ENCODE results near the gene TPST1. TPM values are rescaled to one million over a fixed set of nuclear protein-coding genes. Genes with fewer than 3 reads are reported as not detected.

The TPST1 gene
- total RNA-seq, 4 donors from 2014 or later: 21.0 to 97.0 (median 34.8) TPM

DNA sequence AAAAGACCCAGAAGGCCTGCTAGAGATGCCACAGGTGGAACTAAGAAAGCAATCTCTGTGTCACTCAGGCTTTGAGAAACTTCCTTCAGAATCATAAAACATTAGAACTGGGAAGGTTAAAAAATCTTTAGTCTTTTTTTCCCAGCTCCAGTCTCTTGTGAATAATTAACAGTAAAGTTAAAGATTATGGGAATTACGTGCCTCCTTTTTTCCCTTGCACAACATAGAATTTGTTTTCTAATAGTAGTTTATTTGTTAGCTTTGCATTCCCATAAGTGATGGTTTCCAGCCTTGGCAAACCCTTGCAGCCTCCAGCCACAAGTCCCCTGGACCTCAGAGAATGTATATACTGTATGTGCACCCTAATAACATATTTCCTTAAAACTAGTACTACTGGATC, 128.3 kb downstream of the TPST1 start:
- Histone ChIP-seq H3K36me3 (no peaks in the 10 kb centered on the region), H3K4me1 (no peaks in the 10 kb centered on the region), H3K4me3 (no peak overlapping the region)

DNA sequence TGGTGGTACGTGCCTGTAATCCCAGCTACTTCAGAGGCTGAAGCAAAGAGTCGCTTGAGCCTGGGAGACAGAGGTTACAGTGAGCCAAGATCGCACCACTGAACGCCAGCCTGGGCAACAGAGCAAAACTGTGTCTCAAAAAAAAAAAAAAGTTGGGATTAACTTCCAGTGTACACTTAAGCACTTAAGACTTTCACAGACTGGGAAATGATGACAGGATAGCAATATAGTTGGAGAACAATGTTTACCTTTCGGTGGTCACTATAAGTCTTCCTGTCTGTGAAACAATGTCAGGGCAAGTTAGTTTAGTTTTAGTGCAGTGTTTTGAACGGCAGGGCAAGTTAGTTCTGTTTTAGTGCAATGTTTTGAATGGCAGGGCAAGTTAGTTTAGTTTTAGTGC, 130.2 kb downstream of the TPST1 start:
- Histone ChIP-seq H3K27me3 (no peaks in the 10 kb centered on the region), H3K9me3 (no peaks in the 10 kb centered on the region), H3K36me3 (no peaks in the 10 kb centered on the region), H3K4me1 (no peaks in the 10 kb centered on the region), H3K4me3 (no peak overlapping the region), H3K27ac (no peak overlapping the region)
- TF ChIP-seq POLR2A (IDR thresholded peaks at IDR 0.05): no peak
- no peak for TF ChIP-seq CTCF (IDR thresholded peaks at IDR 0.05)
- no peak for DNase-seq
- intact Hi-C loops (cut with DNase I; ENCODE audit: low total_unique reads): no loop called here

More for the DNA sequence above, 128.3 kb downstream of the TPST1 start:
- no peak for TF ChIP-seq CTCF (IDR thresholded peaks at IDR 0.05)
- no peak for TF ChIP-seq POLR2A (IDR thresholded peaks at IDR 0.05)
- no peaks in the 10 kb centered on the region for H3K9me3 ChIP-seq
- no peak overlapping the region for H3K27ac ChIP-seq
- no peak for DNase-seq
- no peaks in the 10 kb centered on the region for H3K27me3 ChIP-seq
- intact Hi-C loops (cut with DNase I; ENCODE audit: low total_unique reads): no loop called here

DNA sequence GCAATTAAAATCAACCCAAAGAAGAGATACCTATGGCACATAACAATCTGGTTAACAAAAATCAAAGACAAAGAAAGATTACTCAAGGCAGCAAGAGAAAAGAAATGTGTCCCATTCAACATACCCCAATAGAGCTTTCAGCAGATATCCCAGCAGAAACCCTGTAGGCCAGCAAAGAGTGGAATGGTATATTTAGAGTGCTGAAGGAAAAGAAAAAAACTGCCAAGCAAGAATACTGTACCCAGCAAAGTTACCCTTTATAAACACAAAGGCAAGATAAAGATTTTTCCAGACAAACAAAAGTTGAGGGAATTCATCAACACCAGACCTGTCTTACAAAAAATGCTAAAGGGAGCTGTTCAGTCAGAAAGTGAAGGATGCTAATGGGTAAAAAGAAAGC, 131.6 kb downstream of the TPST1 start:
- Histone ChIP-seq H3K9me3 (no peaks in the 10 kb centered on the region), H3K27ac (no peak overlapping the region), H3K27me3 (no peaks in the 10 kb centered on the region), H3K4me3 (no peak overlapping the region), H3K4me1 (no peaks in the 10 kb centered on the region), H3K36me3 (no peaks in the 10 kb centered on the region)
- intact Hi-C loops (cut with DNase I; ENCODE audit: low total_unique reads): no loop called here
- no peak for DNase-seq
- TF ChIP-seq POLR2A (IDR thresholded peaks at IDR 0.05) (no peak), CTCF (IDR thresholded peaks at IDR 0.05) (no peak)

- Histone ChIP-seq H3K27ac (no peak overlapping the region), H3K27me3 (no peaks in the 10 kb centered on the region), H3K4me3 (no peak overlapping the region), H3K36me3 (no peaks in the 10 kb centered on the region), H3K9me3 (no peaks in the 10 kb centered on the region), H3K4me1 (no peaks in the 10 kb centered on the region)
- DNase-seq: no peak
- intact Hi-C loops (cut with DNase I; ENCODE audit: low total_unique reads): no loop called here
- TF ChIP-seq POLR2A (IDR thresholded peaks at IDR 0.05): no peak
- no peak for TF ChIP-seq CTCF (IDR thresholded peaks at IDR 0.05)
Measured at GRCh38 chr7:66339141-66339540, 134.0 kb downstream of the TPST1 start.

DNA sequence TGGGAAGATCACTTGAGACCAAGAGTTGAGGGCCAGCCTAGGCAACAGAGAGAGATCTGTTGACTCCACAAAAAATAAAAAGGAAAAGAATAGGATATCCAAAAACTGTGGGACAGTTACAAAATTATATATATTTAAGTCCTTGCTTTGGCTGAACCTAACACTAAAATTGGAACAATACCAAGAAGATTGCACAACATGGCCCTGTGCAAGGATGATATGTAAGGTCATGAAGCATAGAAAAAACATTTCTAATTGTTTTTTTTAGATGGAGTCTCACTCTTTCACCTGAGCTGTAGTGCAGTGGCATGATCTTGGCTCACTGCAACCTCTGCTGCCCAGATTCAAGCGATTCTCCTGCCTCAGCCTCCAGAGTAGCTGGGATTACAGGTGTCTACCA, 139.0 kb downstream of the TPST1 start:
- TF ChIP-seq CTCF (IDR thresholded peaks at IDR 0.05) (no peak), POLR2A (IDR thresholded peaks at IDR 0.05) (no peak)
- H3K4me3 ChIP-seq: no peak overlapping the region
- intact Hi-C loops (cut with DNase I; ENCODE audit: low total_unique reads): no loop called here
- H3K27ac ChIP-seq: no peak overlapping the region
- H3K27me3 ChIP-seq: no peaks in the 10 kb centered on the region
- H3K4me1 ChIP-seq: peaks cover 0 to 7% of the 10 kb centered on the region in 2 donors
- no peaks in the 10 kb centered on the region for H3K36me3 ChIP-seq
- no peak for DNase-seq
- H3K9me3 ChIP-seq: no peaks in the 10 kb centered on the region
